HG03354 (cell line): ENCODE measurements around the gene TADA3.
A peak's percentile ranks its signal among the peaks of the same experiment; 100 is the strongest.

ENCODE experiments used
- ATAC-seq: cut with Tn5 transposase; IDR thresholded peaks from one replicate; pipeline ENCODE4 v1.9.1; 2021; ENCODE audit warnings: mild to moderate bottlenecking; ENCODE audit not compliant: unreplicated experiment, poor library complexity, severe bottlenecking

TADA3 gene

DNA sequence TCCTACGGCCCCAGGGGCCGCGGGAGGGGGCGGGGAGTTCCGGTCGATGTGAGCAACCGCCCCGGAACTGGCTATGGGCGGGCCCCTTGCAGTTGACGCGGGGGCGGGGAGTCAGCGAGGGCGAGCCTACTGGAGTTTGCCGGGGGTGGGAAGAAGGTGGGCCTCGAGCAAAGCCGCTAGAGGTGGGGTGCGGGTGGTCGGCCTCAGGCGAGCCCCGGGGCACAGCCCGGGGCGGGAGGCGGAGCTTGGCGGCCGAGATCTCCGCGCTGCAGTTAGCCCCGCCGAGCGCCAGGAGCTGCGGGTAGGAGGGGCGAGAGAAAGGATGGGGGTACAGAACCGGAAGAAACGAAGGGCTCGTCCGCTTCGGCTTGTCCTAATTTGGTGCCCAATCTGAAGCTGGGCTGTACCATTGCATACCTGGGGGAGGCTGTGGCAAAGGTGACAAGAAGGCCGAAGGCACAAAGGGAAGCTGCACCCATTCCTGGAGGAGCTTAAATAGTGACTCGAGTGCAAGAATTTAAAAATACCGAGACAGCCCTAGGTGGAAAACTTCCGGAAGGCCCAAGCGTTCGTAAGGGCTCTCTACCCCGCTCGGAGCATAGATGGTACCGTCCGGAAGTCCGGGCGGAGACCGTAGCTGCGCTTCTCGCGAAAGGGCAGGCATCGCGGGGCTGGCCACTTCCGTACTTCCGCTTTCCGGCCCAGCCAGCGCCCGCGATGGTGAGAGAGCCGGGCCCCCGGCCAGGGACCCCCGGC lies at the start of gene TADA3, which contains the start of gene ARPC4:
Gene TADA3, minus strand, starts transcription at position 69 of the 756 bp plus-strand sequence. CDS start 1,007 bp downstream, outside the sequence.
Gene ARPC4, plus strand, starts transcription at position 678 of the 756 bp plus-strand sequence. Its CDS starts 40 bp downstream, at position 718.
- ATAC-seq, result peak; percentile 89

- ATAC-seq, result no peak
Observed at GRCh38 chr3:9841015-9841414, 48.7 kb upstream of the TADA3 start.

- no peak for ATAC-seq
Observed at GRCh38 chr3:9838856-9839255, 46.6 kb upstream of the TADA3 start.

- no peak for ATAC-seq
Observed at GRCh38 chr3:9837701-9838582, 45.7 kb upstream of the TADA3 start.

GRCh38 chr3:9834520-9835380 lies 42.5 kb upstream of the TADA3 start:
- no peak for ATAC-seq

GRCh38 chr3:9833078-9833477 lies 40.8 kb upstream of the TADA3 start:
- no peak for ATAC-seq

DNA sequence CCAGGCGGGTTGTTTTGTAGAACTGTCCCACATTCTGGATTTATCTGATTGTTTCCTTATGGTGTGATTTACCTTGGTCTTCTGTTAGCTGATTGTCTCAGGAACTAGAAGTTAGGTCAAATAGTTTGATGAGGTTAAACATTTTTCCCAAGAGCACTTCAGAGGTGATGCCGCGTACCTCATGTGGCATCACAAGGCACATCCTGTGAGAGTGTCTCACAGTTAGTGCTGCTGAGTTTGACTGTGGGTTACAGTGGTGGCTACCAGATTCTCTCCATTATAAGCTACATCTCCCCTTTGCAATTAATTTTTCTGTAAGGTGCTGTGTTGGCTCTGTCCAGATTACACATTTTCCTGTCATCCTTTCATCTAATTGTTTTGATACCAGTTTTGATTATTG lies 39.0 kb upstream of the TADA3 start:
- ATAC-seq, result no peak

DNA sequence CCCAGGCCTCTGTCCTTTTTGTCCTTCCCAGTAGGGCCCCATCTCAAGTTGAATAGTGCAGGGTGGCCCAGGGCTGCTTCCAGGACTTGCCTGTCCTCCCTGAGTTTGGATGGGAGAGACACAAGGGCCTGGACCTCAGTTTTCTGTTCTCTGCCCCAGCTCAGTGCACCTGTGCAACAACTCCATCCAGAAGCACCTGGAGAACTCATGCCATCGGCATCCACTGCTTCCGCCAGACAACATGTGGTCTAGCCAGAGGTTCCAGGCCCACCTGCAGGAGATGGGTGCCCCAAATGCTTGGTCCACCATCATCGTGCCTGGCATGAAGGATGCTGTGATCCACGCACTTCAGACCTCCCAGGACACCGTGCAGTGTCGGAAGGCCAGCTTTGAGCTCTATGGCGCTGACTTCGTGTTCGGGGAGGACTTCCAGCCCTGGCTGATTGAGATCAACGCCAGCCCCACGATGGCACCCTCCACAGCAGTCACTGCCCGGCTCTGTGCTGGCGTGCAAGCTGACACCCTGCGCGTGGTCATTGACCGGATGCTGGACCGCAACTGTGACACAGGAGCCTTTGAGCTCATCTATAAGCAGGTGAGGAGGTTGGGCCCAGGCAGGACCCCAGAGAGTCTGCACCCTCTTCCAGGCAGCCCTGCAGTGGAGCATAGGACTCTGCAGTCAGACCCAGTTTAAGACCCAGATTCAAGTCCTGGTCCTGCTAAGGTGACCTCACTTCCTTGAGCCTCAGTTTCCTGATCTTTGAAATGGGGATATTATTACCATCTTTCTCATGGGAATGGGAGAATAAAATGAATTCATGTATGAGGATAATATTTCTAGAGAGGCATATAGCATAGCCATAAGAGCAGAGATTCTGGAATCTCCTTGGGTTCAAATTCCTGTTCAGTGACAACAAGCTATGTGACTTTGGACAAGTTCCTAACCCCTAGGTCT lies 36.8 kb upstream of the TADA3 start:
- no peak for ATAC-seq

GRCh38 chr3:9826815-9827573 lies 34.7 kb upstream of the TADA3 start:
- no peak for ATAC-seq

DNA sequence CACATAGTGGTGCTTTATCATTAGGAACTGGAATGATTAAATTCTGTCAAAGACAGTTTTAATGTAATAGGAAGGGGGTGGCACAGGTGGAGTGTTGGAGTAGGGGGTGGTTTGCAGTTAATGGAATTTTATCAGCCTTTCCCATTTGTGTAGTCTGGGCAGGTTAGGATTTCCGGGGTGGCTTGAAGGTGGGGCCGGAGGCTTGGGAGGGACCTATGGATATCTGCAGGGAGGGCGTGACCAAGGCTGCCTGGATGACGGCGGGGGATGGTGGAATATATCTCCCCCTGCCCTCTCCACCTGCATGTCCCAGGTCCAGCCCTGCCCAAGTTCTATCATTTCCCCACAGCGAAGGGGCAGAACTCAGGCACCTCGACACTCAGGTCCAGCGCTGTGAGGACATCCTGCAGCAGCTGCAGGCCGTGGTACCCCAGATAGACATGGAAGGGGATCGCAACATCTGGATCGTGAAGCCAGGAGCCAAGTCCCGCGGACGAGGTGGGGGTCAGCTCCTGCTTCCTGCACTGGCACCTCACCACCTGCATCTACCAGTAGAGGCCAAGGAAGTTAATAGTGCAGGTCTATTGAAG lies 33.3 kb upstream of the TADA3 start:
- ATAC-seq, result no peak

DNA sequence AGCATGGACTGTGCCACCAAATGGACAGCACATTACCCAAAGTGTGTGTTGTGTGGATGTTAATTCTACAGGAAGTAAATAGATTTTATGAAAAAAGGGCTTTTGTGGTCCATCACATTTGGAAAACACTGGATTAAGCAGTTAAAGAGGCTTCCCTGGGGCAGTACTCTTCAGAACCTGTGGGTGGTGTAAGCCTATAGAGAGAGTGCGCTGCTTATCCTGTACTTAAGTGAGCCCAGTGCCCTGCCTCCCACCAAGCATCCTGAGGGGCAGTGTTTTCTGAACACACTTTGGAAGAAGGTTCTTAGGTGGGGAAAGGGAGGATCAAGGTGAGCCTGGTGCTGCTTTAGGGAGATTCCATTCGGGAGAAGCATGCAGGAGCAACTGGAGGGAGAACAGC lies 28.7 kb upstream of the TADA3 start:
- ATAC-seq, result no peak

- ATAC-seq, result no peak
Observed at GRCh38 chr3:9820543-9820942, 28.3 kb upstream of the TADA3 start.

DNA sequence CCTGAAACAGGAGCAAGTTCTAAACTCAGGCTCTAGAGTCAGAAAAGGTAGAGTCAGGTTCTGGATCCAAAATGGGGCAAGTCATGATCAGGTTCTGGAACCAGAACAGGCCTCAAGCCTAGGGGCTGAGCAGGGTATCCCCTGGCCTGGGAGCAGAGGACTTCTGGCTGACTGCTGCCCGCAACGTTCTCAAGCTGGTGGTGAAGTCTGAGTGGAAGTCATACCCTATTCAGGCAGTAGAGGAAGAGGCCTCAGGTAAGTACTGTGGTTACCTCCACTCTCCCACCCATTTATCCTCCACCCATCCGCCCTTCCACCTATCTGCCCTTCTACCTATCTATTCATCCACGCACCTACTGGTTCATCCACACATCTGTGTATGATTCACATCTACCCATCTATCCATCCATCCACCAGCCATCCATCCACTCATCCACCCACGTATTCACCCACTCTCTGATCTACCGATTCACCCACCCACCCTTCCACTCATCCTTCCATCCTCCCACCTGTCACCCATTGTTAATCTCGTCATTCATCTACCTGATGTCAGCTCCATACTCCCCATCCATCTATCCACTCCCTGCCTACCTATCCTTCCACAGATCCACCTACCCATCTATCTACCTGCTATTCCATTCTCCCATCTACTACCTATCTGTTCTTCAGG lies 26.5 kb upstream of the TADA3 start:
- no peak for ATAC-seq

DNA sequence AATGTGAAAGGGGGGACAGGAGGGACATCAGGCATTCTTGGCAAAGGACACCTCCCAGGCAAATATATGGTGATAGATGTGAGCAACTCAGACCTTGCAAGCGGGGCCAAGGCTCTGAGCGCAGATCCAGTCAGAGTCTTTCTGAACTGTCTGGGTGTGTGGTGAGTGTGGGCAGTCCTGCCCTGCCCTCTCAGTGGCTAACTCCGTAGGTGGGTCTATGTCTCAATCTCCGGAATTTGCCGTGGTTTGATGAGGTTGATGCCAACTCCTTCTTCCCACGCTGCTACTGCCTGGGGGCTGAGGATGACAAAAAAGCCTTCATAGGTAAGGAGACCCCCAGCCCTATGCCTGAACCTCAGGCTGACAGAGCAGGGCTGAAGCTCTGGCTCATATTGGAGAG lies 25.2 kb upstream of the TADA3 start:
- no peak for ATAC-seq

- ATAC-seq, result no peak
Observed at GRCh38 chr3:9815986-9816385, 23.7 kb upstream of the TADA3 start.

DNA sequence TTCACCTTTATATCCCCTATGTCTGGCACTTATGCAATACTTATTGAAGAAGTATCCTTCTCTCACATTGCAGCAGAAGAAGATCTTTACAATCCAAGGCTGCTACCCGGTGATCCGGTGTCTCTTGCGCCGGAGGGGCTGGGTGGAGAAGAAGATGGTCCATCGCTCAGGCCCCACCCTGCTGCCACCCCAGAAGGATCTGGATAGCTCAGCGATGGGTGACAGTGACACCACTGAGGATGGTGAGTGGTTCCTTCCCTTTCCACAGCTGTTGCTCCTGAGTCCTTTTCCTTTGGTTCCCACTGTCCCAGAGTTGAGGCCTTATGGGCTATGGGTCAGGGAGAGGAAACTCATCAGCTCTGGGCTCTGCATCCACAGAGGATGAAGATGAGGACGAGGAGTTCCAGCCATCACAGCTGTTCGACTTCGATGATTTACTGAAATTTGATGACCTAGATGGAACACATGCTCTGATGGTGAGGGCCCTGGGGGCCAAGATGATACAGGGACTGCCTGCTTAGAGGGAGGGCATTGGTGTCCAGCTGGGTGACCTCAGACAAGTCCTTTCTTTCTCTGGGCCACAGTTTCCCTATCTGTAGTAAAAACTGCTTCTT lies 20.7 kb upstream of the TADA3 start:
- no peak for ATAC-seq

DNA sequence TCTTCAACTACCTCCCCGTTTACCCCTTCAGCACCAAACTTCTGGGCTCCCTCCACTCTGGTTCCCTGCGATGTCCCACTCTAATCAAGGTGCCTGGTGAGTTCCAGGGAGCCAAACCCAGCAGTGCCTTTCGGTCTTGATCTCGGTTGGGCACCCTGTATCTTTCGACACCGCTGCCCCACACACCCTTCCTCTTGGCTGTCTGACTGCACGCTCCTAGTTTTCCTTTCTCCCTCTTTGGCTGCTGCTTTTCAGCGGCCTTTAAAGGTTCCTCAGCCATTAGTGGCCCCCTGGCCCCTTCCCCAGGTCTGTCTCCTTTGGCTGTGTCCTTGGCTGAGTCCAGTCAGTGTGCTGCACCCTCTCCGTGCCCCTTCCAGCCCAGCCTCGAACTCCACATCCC lies 18.6 kb upstream of the TADA3 start:
- no peak for ATAC-seq
